K562 (cell line): ENCODE data around the gene SRPK2. TPM values are rescaled to one million over a fixed set of nuclear protein-coding genes. Genes with fewer than 3 reads are reported as not detected.

Source experiments
- ATAC-seq: fragments of 200-7000 bp; cut with Tn5 transposase; 3 replicates; pipeline ENCODE4 v1.9.1; 2020; ENCODE audit warnings: moderate library complexity
- BruUV-seq: library from RNA; stranded (reverse); fragments of 400-500 nt; replicated peaks from 2 replicates; lab custom pipeline; 2021; lab: Mats Ljungman, UMichigan
- CTCF ChIA-PET: fragments of 300-600 bp; formaldehyde crosslinking; extraction: SDS; loops from one replicate; lab custom pipeline; 2021; ENCODE audit warnings: low intra/inter-chr PET ratio; lab: Yijun Ruan, JAX
- POLR2A ChIA-PET: fragments of 300-600, 350-650 bp; sonication (Branson Sonifier 250); formaldehyde crosslinking; extraction: SDS; loops from one replicate; lab custom pipeline; 2021; ENCODE audit warnings: antibody characterized with exemption, inconsistent platforms; lab: Yijun Ruan, JAX
- DNase-seq, 4 experiments: peaks; one replicate each; pipeline versions ENCODE4 v3.0.0 to v3.0.0-alpha.2; 2011 to 2018; ENCODE audit warnings: low spot score in 3 of 4, mixed read lengths in 3 of 4; ENCODE audit errors: extremely low read depth in 1 of 4
- FAIRE-seq: peaks from 2 replicates; lab custom pipeline; 2011; peaks lifted over from hg19 to GRCh38; lab: Jason Lieb, UNC
- H2AFZ ChIP-seq: 2 replicates; pipeline ENCODE4 v1.6.0; 2011; ENCODE audit warnings: low read depth, low read length, control low read depth, inconsistent platforms
- H3K27ac ChIP-seq: fragments of 200-600 bp; 3 replicates; pipeline ENCODE4 v1.8.0; 2011; ENCODE audit warnings: low read depth, mild to moderate bottlenecking, control low read depth, inconsistent platforms, low read length, moderate library complexity, mixed read lengths; ENCODE audit errors: extremely low read depth
- H3K27me3 ChIP-seq, 2 experiments: fragments of 300-600 bp in 1 of 2; 2 replicates in 1 of 2; 3 replicates in 1 of 2; pipeline versions ENCODE4 v1.6.0 to v1.8.0; 2011; ENCODE audit warnings: inconsistent platforms in 2 of 2, low read length in 2 of 2, mild to moderate bottlenecking in 1 of 2, mixed read lengths in 1 of 2, moderate library complexity in 1 of 2; ENCODE audit not compliant: control insufficient read depth in 2 of 2, insufficient read depth in 2 of 2
- H3K36me3 ChIP-seq: fragments of 300-600 bp; 3 replicates; pipeline ENCODE4 v1.8.0; 2011; ENCODE audit warnings: mild to moderate bottlenecking, low read length, inconsistent platforms; ENCODE audit not compliant: control insufficient read depth, insufficient read depth
- H3K4me1 ChIP-seq, 2 experiments: fragments of 200-600 bp in 1 of 2; replicated peaks in 1 of 2; 2 replicates in 1 of 2; 3 replicates in 1 of 2; pipeline versions ENCODE4 v1.5.1 to v1.8.0; 2011; ENCODE audit warnings: inconsistent platforms in 2 of 2, low read length in 2 of 2, mild to moderate bottlenecking in 1 of 2, mixed read lengths in 1 of 2, moderate library complexity in 1 of 2; ENCODE audit not compliant: control insufficient read depth in 2 of 2, insufficient read depth in 2 of 2
- H3K4me2 ChIP-seq: 2 replicates; pipeline ENCODE4 v1.6.1; 2011; ENCODE audit warnings: low read length, control low read depth, inconsistent platforms, mixed read lengths; ENCODE audit not compliant: insufficient read depth
- H3K4me3 ChIP-seq: fragments of 200-600 bp; sonication (generic), shearing (Covaris generic); 2 replicates; pipeline ENCODE4 v1.5.1; 2016; ENCODE audit warnings: control low read depth, inconsistent platforms
- H3K79me2 ChIP-seq: fragments of 200-600 bp; 3 replicates; pipeline ENCODE4 v1.8.0; 2011; ENCODE audit warnings: low read length, inconsistent platforms; ENCODE audit not compliant: control insufficient read depth, insufficient read depth
- H3K9ac ChIP-seq, 2 experiments: 2 replicates each; pipeline versions ENCODE4 v1.6.0 to v1.6.1; 2011; ENCODE audit warnings: low read depth in 2 of 2, low read length in 2 of 2, control low read depth in 1 of 2, inconsistent platforms in 1 of 2, mild to moderate bottlenecking in 1 of 2, mixed read lengths in 1 of 2; ENCODE audit not compliant: insufficient read depth in 1 of 2
- H3K9me1 ChIP-seq: one replicate; pipeline ENCODE4 v1.6.0; 2011; ENCODE audit warnings: inconsistent platforms, mild to moderate bottlenecking, low read length, moderate library complexity; ENCODE audit not compliant: control insufficient read depth, insufficient read depth
- H3K9me3 ChIP-seq: replicated peaks from 2 replicates; pipeline ENCODE4 v1.5.1; 2011; ENCODE audit warnings: low read depth, low read length, inconsistent platforms; ENCODE audit not compliant: control insufficient read depth, insufficient read depth
- H4K20me1 ChIP-seq: replicated peaks from 2 replicates; pipeline ENCODE4 v1.6.1; 2011; ENCODE audit warnings: low read length, inconsistent platforms, mixed read lengths; ENCODE audit not compliant: control insufficient read depth, insufficient read depth
- ERF ChIP-seq: fragments of 450-650 bp; formaldehyde crosslinking; IDR thresholded peaks from 2 replicates; pipeline ENCODE4 v1.4.0; 2020; ENCODE audit warnings: mild to moderate bottlenecking, mixed read lengths
- GATAD2B ChIP-seq: fragments of 450-650 bp; IDR thresholded peaks from 2 replicates; pipeline ENCODE4 v1.6.1; 2017; ENCODE audit warnings: mild to moderate bottlenecking, borderline replicate concordance
- KLF10 ChIP-seq: fragments of 250-450 bp; sonication (Bioruptor Pico); IDR thresholded peaks from 2 replicates; pipeline ENCODE4 v1.6.1; 2021; ENCODE audit warnings: matching md5 sums
- NR2F6 ChIP-seq: fragments of 450-650 bp; formaldehyde crosslinking; IDR thresholded peaks from 2 replicates; pipeline ENCODE4 v1.4.0; 2020; ENCODE audit warnings: mild to moderate bottlenecking
- POLR2A ChIP-seq: fragments of 450-650 bp; conservative IDR thresholded peaks from 2 replicates; pipeline ENCODE4 v1.6.1; 2016
- POLR2AphosphoS2 ChIP-seq: IDR thresholded peaks from 2 replicates; pipeline ENCODE4 v1.6.1; 2012; ENCODE audit warnings: low read length, improper control_type of control experiment
- POLR2B ChIP-seq: fragments of 450-650 bp; IDR thresholded peaks from 2 replicates; pipeline ENCODE4 v1.6.1; 2018; ENCODE audit warnings: low read depth; ENCODE audit not compliant: partially characterized antibody
- SETDB1 ChIP-seq: IDR thresholded peaks from one replicate; pipeline ENCODE4 v1.6.1; 2012; ENCODE audit warnings: low read length, control low read depth, inconsistent platforms
- SMARCB1 ChIP-seq: IDR thresholded peaks from 2 replicates; pipeline ENCODE4 v1.6.1; 2011; ENCODE audit warnings: improper control_type of control experiment, low read depth; ENCODE audit not compliant: insufficient read length
- SUPT5H ChIP-seq: fragments of 450-650 bp; IDR thresholded peaks from 2 replicates; pipeline ENCODE4 v1.6.1; 2016
- TAF9B ChIP-seq: fragments of 450-650 bp; IDR thresholded peaks from 2 replicates; pipeline ENCODE4 v1.6.1; 2018; ENCODE audit warnings: mild to moderate bottlenecking; ENCODE audit not compliant: partially characterized antibody
- ZNF79 ChIP-seq: fragments of 250-450 bp; sonication (Bioruptor Pico); IDR thresholded peaks from 2 replicates; pipeline ENCODE4 v1.4.0; 2020; ENCODE audit warnings: low read depth, mild to moderate bottlenecking, moderate library complexity
- WGBS: fragments of 100-300 bp; shearing (Covaris generic); methylation state at CpG from one replicate; pipeline ENCODE4 v1.1.6; 2016; ENCODE audit warnings: low coverage, mixed read lengths; ENCODE audit not compliant: insufficient coverage; ENCODE audit errors: missing lambda C conversion rate; 5-methylcytosine and 5-hydroxymethylcytosine counted together
- in situ Hi-C: fragments of 300-500 bp; cut with MboI; formaldehyde crosslinking; loops from 4 replicates; pipeline ENCODE4 v1.15.0; 2018; ENCODE audit warnings: inconsistent platforms, mixed read lengths
- intact Hi-C: fragments of 100-400 bp; cut with micrococcal nuclease; formaldehyde crosslinking; loops from 2 replicates; pipeline ENCODE4 v1.14.2; 2022
- polyA plus RNA-seq, 8 experiments: library from polyadenylated mRNA; depleted of rRNA in 4 of 8; stranded (reverse) in 5 of 8; unstranded in 3 of 8; fragments of >200 nt; fragmentation: Nextera tagmentation in 2 of 8; fragmentation: Illumina TruSeq in 1 of 8; extraction: Ambion mirVana in 2 of 8; extraction: Trizol in 1 of 8; gene quantifications; 2 replicates each; pipeline versions ENCODE4 v1.2.1 to v1.2.3, GENCODE V29; 2011 to 2014; ENCODE audit warnings: inconsistent platforms in 1 of 8, missing spikeins in 1 of 8
- total RNA-seq, 7 experiments: library from RNA; depleted of rRNA in 6 of 7; stranded (reverse); fragments of >200 nt in 6 of 7; fragmentation: Illumina TruSeq in 2 of 7; extraction: Trizol in 2 of 7; gene quantifications; 2 replicates each; pipeline versions ENCODE4 v1.2.1 to v1.2.3, GENCODE V29; 2011 to 2021; ENCODE audit warnings: low replicate concordance in 1 of 7
- TF ChIP-seq, protein P1 (sequence below): sonication (generic); formaldehyde crosslinking; IDR thresholded peaks from 2 replicates; pipeline ENCODE4 v1.8.1; 2022; ENCODE audit warnings: missing genetic modification reagents
- TF ChIP-seq, protein P2 (sequence below): sonication (generic); formaldehyde crosslinking; IDR thresholded peaks from 2 replicates; pipeline ENCODE4 v1.8.1; 2023; ENCODE audit warnings: mild to moderate bottlenecking, missing genetic modification reagents
- TF ChIP-seq, protein P3 (sequence below), 2 experiments: fragments of 200-800 bp in 1 of 2; sonication (Bioruptor generic) in 1 of 2; sonication (generic) in 1 of 2; formaldehyde crosslinking in 1 of 2; IDR thresholded peaks in 1 of 2; conservative IDR thresholded peaks in 1 of 2; 2 replicates each; pipeline versions ENCODE4 v1.5.0 to v1.6.1; 2016 to 2020; ENCODE audit warnings: missing compliant biosample characterization in 1 of 2, missing genetic modification characterization in 1 of 2, missing genetic modification reagents in 1 of 2

SRPK2 gene
- total and polyA plus RNA-seq, 9 of the 15 experiments (the other 6 are each of a cell fraction or from before 2014, with no cell fraction given) = 21.5 to 44.7 (median 33.3) TPM

DNA sequence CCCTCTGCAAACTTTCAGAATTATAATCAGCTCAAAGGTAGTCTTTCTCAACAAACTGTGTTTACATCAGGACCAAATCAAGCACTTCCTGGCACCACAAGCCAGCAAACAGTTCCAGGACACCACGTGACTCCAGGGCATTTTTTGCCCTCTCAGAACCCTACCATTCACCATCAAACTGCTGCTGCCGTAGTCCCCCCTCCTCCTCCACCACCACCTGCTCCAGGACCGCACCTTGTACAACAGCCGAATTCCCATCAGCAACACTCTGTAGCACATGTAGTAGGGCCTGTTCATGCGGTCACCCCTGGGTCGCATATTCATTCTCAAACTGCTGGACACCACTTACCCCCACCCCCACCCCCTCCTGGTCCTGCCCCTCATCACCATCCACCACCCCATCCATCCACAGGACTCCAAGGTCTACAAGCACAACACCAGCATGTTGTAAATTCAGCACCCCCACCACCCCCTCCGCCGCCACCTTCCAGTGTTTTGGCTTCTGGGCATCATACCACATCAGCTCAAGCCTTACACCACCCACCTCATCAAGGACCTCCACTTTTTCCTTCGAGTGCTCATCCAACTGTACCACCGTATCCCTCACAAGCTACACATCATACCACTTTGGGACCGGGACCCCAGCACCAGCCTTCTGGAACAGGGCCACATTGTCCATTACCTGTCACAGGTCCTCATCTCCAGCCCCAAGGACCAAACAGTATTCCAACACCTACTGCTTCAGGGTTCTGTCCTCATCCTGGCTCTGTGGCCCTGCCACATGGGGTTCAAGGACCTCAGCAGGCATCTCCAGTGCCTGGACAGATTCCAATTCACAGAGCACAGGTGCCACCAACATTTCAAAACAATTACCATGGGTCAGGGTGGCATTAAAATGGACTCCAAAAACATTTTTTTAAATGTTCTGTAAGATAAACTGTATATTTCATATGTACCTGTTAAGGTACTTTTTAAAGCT lies 276.0 kb downstream of the SRPK2 start (continued):
- TF ChIP-seq, protein P1, sequence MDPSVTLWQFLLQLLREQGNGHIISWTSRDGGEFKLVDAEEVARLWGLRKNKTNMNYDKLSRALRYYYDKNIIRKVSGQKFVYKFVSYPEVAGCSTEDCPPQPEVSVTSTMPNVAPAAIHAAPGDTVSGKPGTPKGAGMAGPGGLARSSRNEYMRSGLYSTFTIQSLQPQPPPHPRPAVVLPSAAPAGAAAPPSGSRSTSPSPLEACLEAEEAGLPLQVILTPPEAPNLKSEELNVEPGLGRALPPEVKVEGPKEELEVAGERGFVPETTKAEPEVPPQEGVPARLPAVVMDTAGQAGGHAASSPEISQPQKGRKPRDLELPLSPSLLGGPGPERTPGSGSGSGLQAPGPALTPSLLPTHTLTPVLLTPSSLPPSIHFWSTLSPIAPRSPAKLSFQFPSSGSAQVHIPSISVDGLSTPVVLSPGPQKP = no peak
- no peak for TF ChIP-seq ZNF79 (CRISPR knock-in tag)
- TF ChIP-seq GATAD2B = no peak
- no peak for TF ChIP-seq SETDB1
- peak; percentile 54 for TF ChIP-seq POLR2B
- no peak for TF ChIP-seq KLF10 (CRISPR knock-in tag)

DNA sequence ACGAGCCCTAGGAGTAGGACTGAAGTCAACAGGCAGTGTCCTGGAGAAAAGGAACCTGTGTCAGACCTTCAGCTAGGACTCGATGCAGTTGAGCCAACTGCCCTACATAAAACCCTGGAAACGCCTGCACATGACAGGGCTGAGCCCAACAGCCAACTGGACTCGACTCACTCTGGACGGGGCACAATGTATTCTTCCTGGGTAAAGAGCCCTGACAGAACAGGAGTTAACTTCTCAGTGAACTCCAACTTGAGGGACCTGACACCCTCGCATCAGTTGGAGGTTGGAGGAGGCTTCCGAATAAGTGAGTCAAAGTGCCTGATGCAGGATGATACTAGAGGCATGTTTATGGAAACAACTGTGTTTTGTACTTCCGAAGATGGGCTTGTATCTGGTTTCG lies 281.3 kb downstream of the SRPK2 start:
- Histone ChIP-seq H3K27me3 (no peaks in the 10 kb centered on the region), H3K9me1 (no peaks in the 10 kb centered on the region), H3K27ac (no peak overlapping the region), H3K9me3 (no peaks in the 10 kb centered on the region), H3K4me1 (no peaks in the 10 kb centered on the region), H3K79me2 (no peaks in the 10 kb centered on the region), H3K36me3 (peaks cover 97% of the 10 kb centered on the region), H4K20me1 (no peaks in the 10 kb centered on the region; the same call in 1 of the 2 replicates), H3K4me2 (no peak overlapping the region), H3K4me3 (no peak overlapping the region), H3K9ac (no peak overlapping the region), H2AFZ (no peak overlapping the region)
- ChIA-PET POLR2A (interaction anchor here (1.3 kb wide), 1 partner anchor 11 kb away, joined by 3 read pairs; no protein-coding TSS in a partner anchor), CTCF (no interaction called here)
- intact Hi-C loops (loop anchor here (5.0 kb wide), 1 partner anchor 125 kb away; no protein-coding TSS in a partner anchor), in situ Hi-C loops (no loop called here)
- BruUV-seq = TSS peak; percentile 25
- ATAC-seq = peak; percentile 13
- FAIRE-seq = no peak
- no peak for DNase-seq
- 92% methylated on average over 9 of the region's 9 CpGs for WGBS
- TF ChIP-seq POLR2B (peak; percentile 38), ERF (CRISPR knock-in tag) (0 out of 2 replicates have a peak, but pooled peaks have one; percentile 45), SMARCB1 (no peak), POLR2A (peak; percentile 55), TAF9B (no peak), POLR2AphosphoS2 (peak; percentile 56; the same call in 1 of the 2 replicates), NR2F6 (CRISPR knock-in tag) (no peak), SUPT5H (peak; percentile 22)
- TF ChIP-seq, protein P2, sequence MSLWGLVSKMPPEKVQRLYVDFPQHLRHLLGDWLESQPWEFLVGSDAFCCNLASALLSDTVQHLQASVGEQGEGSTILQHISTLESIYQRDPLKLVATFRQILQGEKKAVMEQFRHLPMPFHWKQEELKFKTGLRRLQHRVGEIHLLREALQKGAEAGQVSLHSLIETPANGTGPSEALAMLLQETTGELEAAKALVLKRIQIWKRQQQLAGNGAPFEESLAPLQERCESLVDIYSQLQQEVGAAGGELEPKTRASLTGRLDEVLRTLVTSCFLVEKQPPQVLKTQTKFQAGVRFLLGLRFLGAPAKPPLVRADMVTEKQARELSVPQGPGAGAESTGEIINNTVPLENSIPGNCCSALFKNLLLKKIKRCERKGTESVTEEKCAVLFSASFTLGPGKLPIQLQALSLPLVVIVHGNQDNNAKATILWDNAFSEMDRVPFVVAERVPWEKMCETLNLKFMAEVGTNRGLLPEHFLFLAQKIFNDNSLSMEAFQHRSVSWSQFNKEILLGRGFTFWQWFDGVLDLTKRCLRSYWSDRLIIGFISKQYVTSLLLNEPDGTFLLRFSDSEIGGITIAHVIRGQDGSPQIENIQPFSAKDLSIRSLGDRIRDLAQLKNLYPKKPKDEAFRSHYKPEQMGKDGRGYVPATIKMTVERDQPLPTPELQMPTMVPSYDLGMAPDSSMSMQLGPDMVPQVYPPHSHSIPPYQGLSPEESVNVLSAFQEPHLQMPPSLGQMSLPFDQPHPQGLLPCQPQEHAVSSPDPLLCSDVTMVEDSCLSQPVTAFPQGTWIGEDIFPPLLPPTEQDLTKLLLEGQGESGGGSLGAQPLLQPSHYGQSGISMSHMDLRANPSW (CRISPR knock-in tag) = no peak
- TF ChIP-seq, protein P3, sequence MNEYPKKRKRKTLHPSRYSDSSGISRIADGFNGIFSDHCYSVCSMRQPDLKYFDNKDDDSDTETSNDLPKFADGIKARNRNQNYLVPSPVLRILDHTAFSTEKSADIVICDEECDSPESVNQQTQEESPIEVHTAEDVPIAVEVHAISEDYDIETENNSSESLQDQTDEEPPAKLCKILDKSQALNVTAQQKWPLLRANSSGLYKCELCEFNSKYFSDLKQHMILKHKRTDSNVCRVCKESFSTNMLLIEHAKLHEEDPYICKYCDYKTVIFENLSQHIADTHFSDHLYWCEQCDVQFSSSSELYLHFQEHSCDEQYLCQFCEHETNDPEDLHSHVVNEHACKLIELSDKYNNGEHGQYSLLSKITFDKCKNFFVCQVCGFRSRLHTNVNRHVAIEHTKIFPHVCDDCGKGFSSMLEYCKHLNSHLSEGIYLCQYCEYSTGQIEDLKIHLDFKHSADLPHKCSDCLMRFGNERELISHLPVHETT (CRISPR knock-in tag; conservative IDR thresholded peaks at IDR 0.05 in 1 of 2, IDR thresholded peaks at IDR 0.05 in 1 of 2) = no peak
